ENCODE data around the gene FOXRED1. TPM values are rescaled to one million over a fixed set of nuclear protein-coding genes. Genes with fewer than 3 reads are reported as not detected.

Gene FOXRED1
- total RNA-seq (2022; extraction: Qiagen RNA extraction; ENCODE audit: low read depth), result 19.5 to 23.0 TPM (median 22.5 TPM) in 5 replicates

GRCh38 chr11:126268708-126269579 is at the start of gene FOXRED1, which contains the start of gene SRPRA:
Gene FOXRED1, plus strand, starts transcription at chr11:126269154. Its CDS starts 53 bp downstream, at chr11:126269207.
Gene SRPRA, minus strand, starts transcription at chr11:126268895. Its CDS starts 91 bp downstream, at chr11:126268804.

GRCh38 chr11:126282736-126283591 is 14.0 kb downstream of the FOXRED1 start, which contains the start of gene TIRAP:
Gene TIRAP, plus strand, starts transcription at chr11:126283093. Its CDS starts 7,802 bp downstream, at chr11:126290895.

GRCh38 chr11:126303623-126304456 is 34.9 kb downstream of the FOXRED1 start, which contains the start of gene DCPS:
Gene DCPS, plus strand, starts transcription at chr11:126304060. Its CDS starts 21 bp downstream, at chr11:126304081.

Other genes with a start within 250 kb of the FOXRED1 start
- 2.4 to 3.7 TPM (median 3.4 TPM) in 5 replicates for gene CDON, start 206.3 kb upstream of the FOXRED1 start, total RNA-seq (2022; extraction: Qiagen RNA extraction; ENCODE audit: low read depth)
- gene RPUSD4, start 57.5 kb upstream of the FOXRED1 start, total RNA-seq (2022; extraction: Qiagen RNA extraction; ENCODE audit: low read depth), result 18.2 to 20.3 TPM (median 18.5 TPM) in 5 replicates
- 15.8 to 18.5 TPM (median 16.5 TPM) in 5 replicates for gene FAM118B, start 57.4 kb upstream of the FOXRED1 start, total RNA-seq (2022; extraction: Qiagen RNA extraction; ENCODE audit: low read depth)
- 60.5 to 64.2 TPM (median 61.0 TPM) in 5 replicates for gene SRPRA, start 259 bp upstream of the FOXRED1 start, total RNA-seq (2022; extraction: Qiagen RNA extraction; ENCODE audit: low read depth)
- 6.2 to 6.8 TPM (median 6.3 TPM) in 5 replicates for gene TIRAP, start 13.9 kb downstream of the FOXRED1 start, total RNA-seq (2022; extraction: Qiagen RNA extraction; ENCODE audit: low read depth)
- gene DCPS, start 34.9 kb downstream of the FOXRED1 start, total RNA-seq (2022; extraction: Qiagen RNA extraction; ENCODE audit: low read depth), result 18.5 to 22.4 TPM (median 18.9 TPM) in 5 replicates
- 23.0 to 27.1 TPM (median 26.2 TPM) in 5 replicates for gene ST3GAL4, start 86.5 kb downstream of the FOXRED1 start, total RNA-seq (2022; extraction: Qiagen RNA extraction; ENCODE audit: low read depth)

Data from A549 treated with RU486 at 1 μM for 4 hours (cell line).